Rectal smooth muscle tissue (tissue), 1 donor: Measurements from ENCODE around the gene ELAPOR1.

Experiments
- H3K27ac ChIP-seq: one replicate; pipeline ENCODE4 v1.7.0; 2013; ENCODE audit warnings: low read depth, low read length, inconsistent platforms
- H3K27me3 ChIP-seq: one replicate; pipeline ENCODE4 v1.7.0; 2013; ENCODE audit warnings: low read length; ENCODE audit not compliant: control insufficient read depth, insufficient read depth
- H3K36me3 ChIP-seq: one replicate; pipeline ENCODE4 v1.7.0; 2013; ENCODE audit warnings: low read length; ENCODE audit not compliant: control insufficient read depth, insufficient read depth
- H3K4me1 ChIP-seq: one replicate; pipeline ENCODE4 v1.7.0; 2013; ENCODE audit warnings: low read length; ENCODE audit not compliant: control insufficient read depth, insufficient read depth
- H3K4me3 ChIP-seq: one replicate; pipeline ENCODE4 v1.7.0; 2013; ENCODE audit warnings: low read length
- H3K9ac ChIP-seq: one replicate; pipeline ENCODE4 v1.7.0; 2013; ENCODE audit warnings: low read length

Gene ELAPOR1

GRCh38 chr1:109084563-109085517, 29.1 kb upstream of the ELAPOR1 start:
- no peak overlapping the region for H3K27ac ChIP-seq

GRCh38 chr1:109089242-109090015, 24.5 kb upstream of the ELAPOR1 start:
- peak overlapping the region; percentile 80 for H3K4me3 ChIP-seq
- no peaks in the 10 kb centered on the region for H3K36me3 ChIP-seq
- H3K27ac ChIP-seq, result peak overlapping the region; percentile 98
- no peak overlapping the region for H3K9ac ChIP-seq
- H3K4me1 ChIP-seq, result peaks cover 18% of the 10 kb centered on the region
- H3K27me3 ChIP-seq, result no peaks in the 10 kb centered on the region

More at GRCh38 chr1:109084563-109085517, 29.1 kb upstream of the ELAPOR1 start:
- H3K4me3 ChIP-seq, result no peak overlapping the region
- H3K36me3 ChIP-seq, result no peaks in the 10 kb centered on the region
- H3K4me1 ChIP-seq, result no peaks in the 10 kb centered on the region
- H3K9ac ChIP-seq, result no peak overlapping the region
- H3K27me3 ChIP-seq, result no peaks in the 10 kb centered on the region

- H3K27ac ChIP-seq, result peak within 1 kb of the TSS; percentile 98
- peaks cover 20% of the 10 kb centered on the region for H3K4me1 ChIP-seq
- H3K4me3 ChIP-seq, result peak within 1 kb of the TSS; percentile 80
- no peaks in the 10 kb centered on the region for H3K27me3 ChIP-seq
- H3K9ac ChIP-seq, result peak within 1 kb of the TSS; percentile 76
- H3K36me3 ChIP-seq, result no peaks in the 10 kb centered on the region
These were observed 23.5 kb upstream of the ELAPOR1 start, which contains the start of gene TMEM167B for GRCh38 chr1:109090196-109091077. Gene TMEM167B (plus strand): TSS chr1:109090764. CDS start chr1:109090873, 109 bp downstream.

- H3K36me3 ChIP-seq, result no peaks in the 10 kb centered on the region
- peaks cover 20% of the 10 kb centered on the region for H3K4me1 ChIP-seq
- peak overlapping the region; percentile 76 for H3K9ac ChIP-seq
These were observed 22.7 kb upstream of the ELAPOR1 start for GRCh38 chr1:109091078-109091838.

GRCh38 chr1:109091839-109092193, 22.1 kb upstream of the ELAPOR1 start:
- no peaks in the 10 kb centered on the region for H3K36me3 ChIP-seq
- peak overlapping the region; percentile 98 for H3K27ac ChIP-seq
- H3K27me3 ChIP-seq, result no peaks in the 10 kb centered on the region
- peak overlapping the region; percentile 80 for H3K4me3 ChIP-seq
- peaks cover 20% of the 10 kb centered on the region for H3K4me1 ChIP-seq
- peak overlapping the region; percentile 25 for H3K9ac ChIP-seq

More at GRCh38 chr1:109091078-109091838, 22.7 kb upstream of the ELAPOR1 start:
- H3K4me3 ChIP-seq, result peak overlapping the region; percentile 80
- no peaks in the 10 kb centered on the region for H3K27me3 ChIP-seq
- H3K27ac ChIP-seq, result peak overlapping the region; percentile 98

GRCh38 chr1:109094377-109094803, 19.5 kb upstream of the ELAPOR1 start:
- no peak overlapping the region for H3K9ac ChIP-seq
- no peak overlapping the region for H3K4me3 ChIP-seq
- peak overlapping the region; percentile 68 for H3K27ac ChIP-seq
- peaks cover 20% of the 10 kb centered on the region for H3K4me1 ChIP-seq
- H3K36me3 ChIP-seq, result no peaks in the 10 kb centered on the region
- no peaks in the 10 kb centered on the region for H3K27me3 ChIP-seq

GRCh38 chr1:109094871-109095270, 19.0 kb upstream of the ELAPOR1 start:
- H3K4me3 ChIP-seq, result no peak overlapping the region
- H3K9ac ChIP-seq, result no peak overlapping the region
- peak overlapping the region; percentile 68 for H3K27ac ChIP-seq
- no peaks in the 10 kb centered on the region for H3K36me3 ChIP-seq
- peaks cover 20% of the 10 kb centered on the region for H3K4me1 ChIP-seq
- no peaks in the 10 kb centered on the region for H3K27me3 ChIP-seq

- Histone ChIP-seq H3K27ac (no peak overlapping the region), H3K4me1 (peaks cover 20% of the 10 kb centered on the region)
These were observed 18.3 kb upstream of the ELAPOR1 start for GRCh38 chr1:109095631-109096030.

GRCh38 chr1:109096120-109096519, 17.8 kb upstream of the ELAPOR1 start:
- H3K27ac ChIP-seq, result no peak overlapping the region
- no peaks in the 10 kb centered on the region for H3K27me3 ChIP-seq
- H3K9ac ChIP-seq, result no peak overlapping the region
- no peak overlapping the region for H3K4me3 ChIP-seq
- H3K36me3 ChIP-seq, result no peaks in the 10 kb centered on the region
- peaks cover 20% of the 10 kb centered on the region for H3K4me1 ChIP-seq

More at GRCh38 chr1:109095631-109096030, 18.3 kb upstream of the ELAPOR1 start:
- H3K36me3 ChIP-seq, result no peaks in the 10 kb centered on the region
- H3K4me3 ChIP-seq, result no peak overlapping the region
- no peaks in the 10 kb centered on the region for H3K27me3 ChIP-seq
- no peak overlapping the region for H3K9ac ChIP-seq

- Histone ChIP-seq H3K27me3 (no peaks in the 10 kb centered on the region), H3K36me3 (no peaks in the 10 kb centered on the region), H3K4me3 (peak overlapping the region; percentile 90), H3K27ac (peak overlapping the region; percentile 91), H3K9ac (peak overlapping the region; percentile 92), H3K4me1 (no peaks in the 10 kb centered on the region)
These were observed 13.8 kb upstream of the ELAPOR1 start for GRCh38 chr1:109099938-109100773.
